Activated CD8-positive, alpha-beta memory T cell treated with anti-CD3 and anti-CD28 coated beads for 48 hours (primary cell): ENCODE data around the gene TCAP.

ENCODE experiments used
- DNase-seq, 3 experiments: peaks; one replicate each; pipeline ENCODE4 v3.0.0-alpha.2; 2020; ENCODE audit warnings: low read depth in 2 of 3, low spot score in 2 of 3

The TCAP gene

GRCh38 chr17:39666231-39666600 lies 1.1 kb downstream of the TCAP start:
- DNase-seq = no peak

- no peak for DNase-seq
Observed at GRCh38 chr17:39666601-39667261, 1.6 kb downstream of the TCAP start.

- DNase-seq = no peak
Observed at GRCh38 chr17:39667262-39667944, 2.3 kb downstream of the TCAP start.

GRCh38 chr17:39667945-39668924 lies 3.1 kb downstream of the TCAP start, which contains the start of gene PNMT:
Gene PNMT, plus strand, starts transcription at chr17:39668453. Its CDS starts 23 bp downstream, at chr17:39668476.
- DNase-seq = peak in 2 of 3 experiments; percentile 16 to 52

- DNase-seq = no peak
Observed at GRCh38 chr17:39669897-39670735, 5.0 kb downstream of the TCAP start.

GRCh38 chr17:39670746-39671145 lies 5.6 kb downstream of the TCAP start:
- no peak for DNase-seq

GRCh38 chr17:39671651-39672521 lies 6.7 kb downstream of the TCAP start:
- no peak for DNase-seq

GRCh38 chr17:39672522-39673334 lies 7.6 kb downstream of the TCAP start:
- DNase-seq = no peak

GRCh38 chr17:39673335-39674081 lies 8.4 kb downstream of the TCAP start:
- no peak for DNase-seq

GRCh38 chr17:39674179-39674578 lies 9.0 kb downstream of the TCAP start:
- DNase-seq = no peak

GRCh38 chr17:39674702-39675389 lies 9.7 kb downstream of the TCAP start:
- DNase-seq = no peak

GRCh38 chr17:39675390-39676082 lies 10.4 kb downstream of the TCAP start:
- no peak for DNase-seq

GRCh38 chr17:39676198-39676819 lies 11.2 kb downstream of the TCAP start:
- DNase-seq = peak in 1 of 3 experiments; percentile 16

GRCh38 chr17:39677072-39677471 lies 11.9 kb downstream of the TCAP start:
- DNase-seq = no peak

GRCh38 chr17:39677542-39678339 lies 12.6 kb downstream of the TCAP start:
- DNase-seq = no peak
